ENCODE measurements around the gene PCK1.

The PCK1 gene

GRCh38 chr20:57577679-57578475, 17.0 kb downstream of the PCK1 start:
- DNase-seq (ENCODE audit: low read depth) = no peak

DNA sequence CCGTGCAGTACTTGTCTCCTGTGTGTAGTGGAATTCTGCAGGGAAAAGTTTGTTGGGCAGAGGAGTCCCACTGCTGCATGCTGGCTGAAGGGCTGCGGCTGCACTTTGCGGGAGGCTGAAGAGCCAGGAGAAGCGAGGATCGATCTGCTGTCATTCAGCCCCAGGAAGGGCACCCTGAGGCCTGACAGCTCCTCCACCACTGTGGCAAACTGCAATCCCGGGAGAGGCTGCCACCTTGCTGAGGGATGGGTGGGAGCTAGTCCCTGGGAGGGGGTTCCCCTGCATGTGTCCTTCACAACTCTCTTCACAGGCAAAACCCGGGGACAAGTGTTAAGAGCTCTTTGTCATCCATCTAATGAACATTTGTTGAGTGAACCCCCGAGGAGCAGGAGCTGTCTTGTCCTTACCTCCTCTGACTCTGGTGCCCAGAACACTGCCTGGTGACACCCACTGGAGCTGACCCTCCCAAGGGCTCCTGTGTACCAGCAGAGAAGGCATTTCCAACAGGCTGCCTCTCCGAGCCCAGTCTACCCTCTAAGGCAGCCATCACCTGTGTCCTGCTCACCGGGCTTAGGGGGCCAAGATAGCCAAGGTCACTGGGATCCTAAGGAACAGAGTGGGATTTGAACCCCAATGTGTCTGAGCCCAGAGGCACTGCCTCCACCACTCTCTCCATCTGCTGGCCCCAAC, 17.7 kb downstream of the PCK1 start:
- DNase-seq (ENCODE audit: low read depth) = no peak

- no peak for DNase-seq (ENCODE audit: low read depth)
Observed at GRCh38 chr20:57579331-57579897, 18.5 kb downstream of the PCK1 start.

GRCh38 chr20:57579898-57580447, 19.1 kb downstream of the PCK1 start:
- DNase-seq (ENCODE audit: low read depth) = no peak

DNA sequence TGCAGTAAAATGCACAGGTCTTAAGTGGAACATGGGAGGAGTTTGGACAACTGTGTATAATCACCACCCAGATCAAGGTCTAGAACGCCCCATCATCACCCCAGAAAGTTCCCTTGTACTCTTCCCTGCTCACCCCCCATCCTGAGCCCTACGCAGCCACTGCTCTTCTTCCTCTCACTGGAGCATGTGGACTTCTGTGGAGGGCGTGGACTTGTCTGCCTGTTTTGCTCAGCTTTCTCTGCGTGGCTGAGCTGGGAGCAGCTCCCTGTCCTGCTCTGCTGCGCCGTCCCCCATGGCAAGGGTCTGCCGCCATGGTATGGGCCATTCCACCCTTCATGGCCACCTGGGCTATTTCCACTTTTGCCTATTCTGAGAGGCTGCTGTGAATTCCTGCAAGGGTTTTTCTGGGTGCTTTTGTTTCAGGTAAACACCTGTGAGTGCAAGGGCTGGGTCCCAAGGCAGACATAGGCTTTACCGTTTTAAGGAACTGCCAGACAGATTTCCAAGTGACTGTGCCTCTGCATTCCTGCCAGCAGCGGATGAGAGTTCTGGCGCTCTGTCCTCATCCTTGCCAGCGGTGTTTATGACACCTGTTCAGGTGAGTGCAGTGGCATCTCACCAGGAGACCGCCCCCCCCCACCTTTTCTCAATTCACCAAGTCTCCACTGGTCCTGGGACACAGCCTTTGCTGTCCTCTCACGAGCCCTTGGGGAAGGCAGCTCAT, 19.7 kb downstream of the PCK1 start:
- no peak for DNase-seq (ENCODE audit: low read depth)

DNA sequence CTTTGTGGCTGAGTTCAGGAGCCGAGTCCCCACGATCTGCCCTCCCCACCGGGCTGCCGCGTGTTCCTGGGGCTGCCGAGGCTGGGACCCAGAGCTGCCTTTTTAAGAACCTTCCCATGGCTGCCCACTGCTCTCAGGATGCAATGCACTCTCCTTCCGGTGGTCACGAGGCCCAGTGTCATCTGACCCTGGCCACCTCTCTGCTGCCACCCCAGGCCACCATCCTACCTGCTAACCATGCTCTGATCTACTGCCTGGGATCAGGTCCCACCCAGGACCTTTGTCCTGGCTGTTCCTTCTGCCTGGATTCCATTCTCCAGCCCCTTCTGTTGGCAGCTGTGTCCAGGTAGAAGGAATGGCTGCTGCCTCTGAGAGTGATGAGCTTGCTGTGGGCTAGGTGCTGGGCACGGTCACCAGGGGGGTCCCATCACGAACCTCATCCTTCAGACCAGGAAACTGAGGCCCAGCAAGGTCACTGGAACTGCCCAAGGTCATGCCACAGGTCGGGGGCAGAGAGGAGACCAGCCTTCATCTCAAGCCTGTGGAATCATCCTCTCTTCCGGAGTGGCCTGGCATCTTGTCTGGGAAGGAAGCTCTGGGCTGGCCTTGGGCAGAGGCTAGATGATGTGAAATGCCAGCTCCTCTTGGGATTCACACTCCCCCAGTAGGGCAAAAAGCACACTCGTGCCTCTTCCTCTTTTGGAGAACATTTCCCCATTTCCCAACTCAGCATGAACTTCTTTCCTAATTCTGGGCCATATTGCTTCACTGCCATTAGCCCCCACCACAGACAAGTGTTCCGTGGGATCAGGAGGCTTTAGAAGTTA, 20.5 kb downstream of the PCK1 start:
- no peak for DNase-seq (ENCODE audit: low read depth)

- DNase-seq (ENCODE audit: low read depth) = no peak
Observed at GRCh38 chr20:57582029-57582378, 21.1 kb downstream of the PCK1 start.

GRCh38 chr20:57582432-57583288, 21.8 kb downstream of the PCK1 start:
- DNase-seq (ENCODE audit: low read depth) = no peak

GRCh38 chr20:57583289-57584257, 22.7 kb downstream of the PCK1 start:
- DNase-seq (ENCODE audit: low read depth) = no peak

DNA sequence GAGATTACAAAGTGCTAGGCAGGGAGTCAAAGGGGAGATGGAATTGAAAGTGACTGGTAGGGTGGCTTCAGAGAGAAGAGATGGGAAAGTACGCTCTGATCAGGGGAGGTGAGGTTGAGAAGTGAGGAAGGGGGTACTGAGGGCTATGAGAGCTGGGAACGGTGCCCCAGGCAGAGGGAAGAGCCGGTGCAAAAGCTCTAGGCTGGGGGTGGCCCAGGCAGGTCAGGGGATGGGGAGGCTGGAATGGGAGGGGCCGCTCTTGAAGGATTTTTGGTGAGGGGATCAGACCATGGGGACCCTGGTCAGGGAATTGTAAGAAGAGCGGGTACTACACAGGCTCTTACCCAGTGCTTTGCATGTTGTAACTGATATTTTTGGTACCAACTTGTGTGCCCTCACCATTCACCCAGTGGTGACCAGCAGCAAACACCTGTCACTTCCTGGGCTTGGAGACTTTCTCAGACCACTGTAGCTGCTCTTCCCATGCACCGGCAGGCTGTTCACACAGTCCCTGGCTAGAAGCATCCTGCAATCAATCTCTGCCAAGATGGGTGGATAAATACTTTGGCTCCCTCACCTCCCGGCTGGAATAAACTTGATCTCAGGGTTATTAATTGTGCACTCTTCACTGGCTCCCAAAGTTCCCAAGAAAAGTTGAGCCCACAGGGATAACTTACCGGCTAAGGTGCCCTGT, 24.0 kb downstream of the PCK1 start:
- no peak for DNase-seq (ENCODE audit: low read depth)

- DNase-seq (ENCODE audit: low read depth) = no peak
Observed at GRCh38 chr20:57585466-57586213, 24.7 kb downstream of the PCK1 start.

DNA sequence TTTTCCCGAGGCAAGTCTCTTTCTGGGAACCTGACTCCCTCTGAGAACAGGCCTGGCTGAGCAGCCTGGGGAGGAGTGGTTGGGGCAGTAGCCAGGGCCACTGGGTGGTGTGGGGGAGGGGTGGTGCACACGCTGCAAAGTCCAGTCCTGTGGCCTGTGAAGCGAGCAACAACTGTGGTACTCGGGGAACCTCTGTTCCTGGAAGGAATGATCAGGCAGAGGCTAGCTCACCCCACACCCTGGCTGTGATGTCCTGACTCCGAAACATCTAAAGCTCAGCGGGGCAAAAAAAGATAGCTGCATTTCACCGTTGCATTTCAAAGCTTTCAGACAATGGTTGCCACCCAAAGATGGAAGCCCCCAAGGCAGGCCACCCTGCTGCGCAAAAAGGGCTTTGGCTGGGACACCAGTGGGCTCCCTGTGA, 25.5 kb downstream of the PCK1 start:
- DNase-seq (ENCODE audit: low read depth) = no peak

GRCh38 chr20:57586943-57587277, 26.0 kb downstream of the PCK1 start:
- DNase-seq (ENCODE audit: low read depth) = no peak

- DNase-seq (ENCODE audit: low read depth) = no peak
Observed at GRCh38 chr20:57587278-57587988, 26.5 kb downstream of the PCK1 start.

DNA sequence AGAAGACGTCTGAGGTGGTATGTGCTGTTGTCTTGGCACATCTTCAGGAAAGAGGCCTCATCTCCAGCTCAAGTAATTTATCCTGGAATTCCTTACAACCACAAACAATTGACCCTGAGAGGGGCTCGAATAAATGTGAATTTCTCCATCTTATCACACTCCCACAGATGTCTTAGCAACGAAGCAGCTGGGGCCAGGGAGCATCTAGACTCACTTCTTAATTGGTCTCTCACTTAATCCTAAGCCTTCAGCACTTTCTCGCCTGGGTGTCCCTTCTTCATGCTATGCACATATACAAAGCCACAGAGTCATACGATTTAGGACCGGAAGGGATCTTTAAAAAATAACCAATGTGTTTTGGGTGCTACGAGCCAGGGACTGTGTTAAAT, 27.1 kb downstream of the PCK1 start:
- DNase-seq (ENCODE audit: low read depth) = no peak

DNA sequence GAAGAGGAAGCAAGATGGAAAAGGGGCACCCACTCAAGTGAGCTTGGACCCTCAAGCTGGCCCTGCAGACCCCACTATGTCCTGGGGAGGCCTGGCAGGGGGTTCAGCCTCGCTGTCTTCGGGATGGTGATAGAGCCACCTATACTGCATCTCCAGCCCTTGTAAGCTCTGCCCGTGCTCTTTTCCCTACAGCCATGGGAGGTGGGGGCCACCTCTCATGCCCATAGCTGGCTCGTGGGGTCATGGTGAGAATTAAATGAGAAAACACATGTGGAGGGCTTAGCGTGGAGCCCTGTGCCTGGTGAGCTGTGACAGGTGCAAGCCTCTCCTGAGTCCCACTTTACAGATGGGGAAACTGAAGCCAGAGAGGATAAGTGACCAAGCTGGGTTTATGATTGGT, 27.7 kb downstream of the PCK1 start:
- no peak for DNase-seq (ENCODE audit: low read depth)

- no peak for DNase-seq (ENCODE audit: low read depth)
Observed at GRCh38 chr20:57589123-57589727, 28.3 kb downstream of the PCK1 start.

Data from GM04504 (cell line).